Smooth muscle cell (in vitro differentiated cells): ENCODE results near the gene CAPN12. TPM values are rescaled to one million over a fixed set of nuclear protein-coding genes. Genes with fewer than 3 reads are reported as not detected.
"Not testable (repeated sequence)": the region's sequence is repeated elsewhere in the genome, so short reads cannot be mapped to it uniquely, and the experiment has no call there.

Source experiments
- DNase-seq: peaks from one replicate; lab custom pipeline; 2025; ENCODE audit not compliant: unreplicated experiment; lab: John Stamatoyannopoulos, UW
- H2AFZ ChIP-seq: fragments of 200-600 bp; sonication (generic); 2 replicates; pipeline ENCODE4 v1.6.0; 2016; ENCODE audit warnings: antibody characterized with exemption, low read depth, mild to moderate bottlenecking
- H3F3A ChIP-seq: fragments of 200-600 bp; sonication (generic); 2 replicates; pipeline ENCODE4 v1.6.0; 2017; ENCODE audit warnings: antibody characterized with exemption, low read depth
- H3K27ac ChIP-seq: fragments of 200-600 bp; sonication (generic); 2 replicates; pipeline ENCODE4 v1.5.1; 2016; ENCODE audit warnings: low read depth, mild to moderate bottlenecking
- H3K27me3 ChIP-seq: fragments of 200-600 bp; sonication (generic); 2 replicates; pipeline ENCODE4 v1.6.1; 2016; ENCODE audit warnings: low read depth, mild to moderate bottlenecking
- H3K36me3 ChIP-seq: fragments of 200-600 bp; sonication (generic); 2 replicates; pipeline ENCODE4 v1.5.1; 2016; ENCODE audit warnings: low read depth
- H3K4me1 ChIP-seq: fragments of 200-600 bp; sonication (generic); 2 replicates; pipeline ENCODE4 v1.5.1; 2016; ENCODE audit warnings: low read depth
- H3K4me2 ChIP-seq: fragments of 200-600 bp; sonication (generic); 2 replicates; pipeline ENCODE4 v1.6.0; 2016; ENCODE audit warnings: mild to moderate bottlenecking
- H3K4me3 ChIP-seq: fragments of 200-600 bp; sonication (generic); 2 replicates; pipeline ENCODE4 v1.5.1; 2016; ENCODE audit warnings: mild to moderate bottlenecking
- H3K79me2 ChIP-seq: fragments of 200-600 bp; sonication (generic); 2 replicates; pipeline ENCODE4 v1.6.0; 2016; ENCODE audit warnings: low read depth, mild to moderate bottlenecking
- H3K9ac ChIP-seq: fragments of 200-600 bp; sonication (generic); 2 replicates; pipeline ENCODE4 v1.6.0; 2016; ENCODE audit warnings: low read depth
- H3K9me3 ChIP-seq: fragments of 200-600 bp; sonication (generic); replicated peaks from 2 replicates; pipeline ENCODE4 v1.5.1; 2016; ENCODE audit warnings: low read depth
- H4K20me1 ChIP-seq: fragments of 200-600 bp; sonication (generic); 2 replicates; pipeline ENCODE4 v1.6.0; 2016; ENCODE audit warnings: low read depth
- CTCF ChIP-seq: fragments of 200-600 bp; sonication (generic); IDR thresholded peaks from 2 replicates; pipeline ENCODE4 v1.5.1; 2017; ENCODE audit warnings: borderline replicate concordance, mild to moderate bottlenecking, antibody characterized with exemption; ENCODE audit not compliant: insufficient read depth, poor library complexity, severe bottlenecking
- WGBS: methylation state at CpG from one replicate; pipeline ENCODE4 v1.1.7; 2016; ENCODE audit warnings: low lambda C conversion rate; 5-methylcytosine and 5-hydroxymethylcytosine counted together
- polyA plus RNA-seq: library from polyadenylated mRNA; unstranded; fragments of >200 nt; fragmentation: Nextera tagmentation; extraction: Ambion mirVana; gene quantifications from 2 replicates; pipeline ENCODE4 v1.2.1, GENCODE V29; 2016
- total RNA-seq: library from RNA; depleted of rRNA; stranded (reverse); fragments of >200 nt; gene quantifications from 2 replicates; pipeline ENCODE4 v1.2.3, GENCODE V29; 2014

CAPN12 gene
- total and polyA plus RNA-seq, 2 experiments from 2014 or later, result 1.4 to 5.5 TPM

- no peak overlapping the region for H3K9ac ChIP-seq
- no peaks in the 10 kb centered on the region for H3K27me3 ChIP-seq
- 86% methylated on average over 11 of the region's 11 CpGs for WGBS
- no peaks in the 10 kb centered on the region for H4K20me1 ChIP-seq
- H3K4me1 ChIP-seq, result no peaks in the 10 kb centered on the region
- H3K79me2 ChIP-seq, result no peaks in the 10 kb centered on the region
- H3F3A ChIP-seq, result no peaks in the 10 kb centered on the region
- no peak overlapping the region for H3K4me3 ChIP-seq
- no peak for DNase-seq
- H3K9me3 ChIP-seq, result no peaks in the 10 kb centered on the region
- no peak overlapping the region for H3K4me2 ChIP-seq
- TF ChIP-seq CTCF, result no peak
- H2AFZ ChIP-seq, result no peak overlapping the region
- H3K27ac ChIP-seq, result no peak overlapping the region
- no peaks in the 10 kb centered on the region for H3K36me3 ChIP-seq
Observed at GRCh38 chr19:38786572-38787265, 42.4 kb upstream of the CAPN12 start.

- not testable (repeated sequence) for H3K4me2 ChIP-seq, H3K27me3 ChIP-seq, DNase-seq, H3K9me3 ChIP-seq, H4K20me1 ChIP-seq, H3K4me3 ChIP-seq, H3K4me1 ChIP-seq, H3K9ac ChIP-seq, H3K79me2 ChIP-seq, H3K27ac ChIP-seq, H3K36me3 ChIP-seq, H2AFZ ChIP-seq, H3F3A ChIP-seq
- WGBS, result 95% methylated on average over 3 of the region's 3 CpGs
Observed at GRCh38 chr19:38786061-38786460, 41.8 kb upstream of the CAPN12 start.

GRCh38 chr19:38785187-38785699, 41.0 kb upstream of the CAPN12 start:
- H3K36me3 ChIP-seq, result no peaks in the 10 kb centered on the region
- H3K4me1 ChIP-seq, result no peaks in the 10 kb centered on the region
- no peak overlapping the region for H3K4me2 ChIP-seq
- WGBS, result 98% methylated on average over 7 of the region's 7 CpGs
- no peak for DNase-seq
- H3K27ac ChIP-seq, result no peak overlapping the region
- no peaks in the 10 kb centered on the region for H3K9me3 ChIP-seq
- TF ChIP-seq CTCF, result no peak
- no peaks in the 10 kb centered on the region for H4K20me1 ChIP-seq
- no peak overlapping the region for H2AFZ ChIP-seq
- H3F3A ChIP-seq, result no peaks in the 10 kb centered on the region
- no peak overlapping the region for H3K9ac ChIP-seq
- H3K27me3 ChIP-seq, result no peaks in the 10 kb centered on the region
- no peak overlapping the region for H3K4me3 ChIP-seq
- no peaks in the 10 kb centered on the region for H3K79me2 ChIP-seq

- Histone ChIP-seq H3K36me3 (no peaks in the 10 kb centered on the region), H2AFZ (no peak overlapping the region), H3K9me3 (no peaks in the 10 kb centered on the region), H3K9ac (no peak overlapping the region), H4K20me1 (no peaks in the 10 kb centered on the region), H3K4me3 (no peak overlapping the region), H3K79me2 (no peaks in the 10 kb centered on the region), H3F3A (no peaks in the 10 kb centered on the region), H3K27me3 (no peaks in the 10 kb centered on the region), H3K27ac (no peak overlapping the region), H3K4me1 (no peaks in the 10 kb centered on the region), H3K4me2 (no peak overlapping the region)
- no peak for DNase-seq
- 64% methylated on average over 3 of the region's 3 CpGs for WGBS
- TF ChIP-seq CTCF, result no peak
Observed at GRCh38 chr19:38784224-38784623, 40.0 kb upstream of the CAPN12 start.

GRCh38 chr19:38782212-38782611, 37.9 kb upstream of the CAPN12 start:
- not testable (repeated sequence) for H3K27ac ChIP-seq, DNase-seq, H3K9ac ChIP-seq, H3K36me3 ChIP-seq, H3K27me3 ChIP-seq, H3K4me1 ChIP-seq, H3K9me3 ChIP-seq, H3K4me2 ChIP-seq, H3K4me3 ChIP-seq, H2AFZ ChIP-seq, H3K79me2 ChIP-seq, H4K20me1 ChIP-seq, H3F3A ChIP-seq
- WGBS, result 98% methylated on average over 13 of the region's 13 CpGs
